ENCODE data around the gene FADS1. TPM values are rescaled to one million over a fixed set of nuclear protein-coding genes. Genes with fewer than 3 reads are reported as not detected.

Gene FADS1
- total RNA-seq, 1 experiment from 2014 or later, result 105 TPM

- POLR2A ChIA-PET, result no interaction called here
- TF ChIP-seq GABPB1 (CRISPR knock-in tag; IDR thresholded peaks at IDR 0.05), result no peak
- no peak for TF ChIP-seq JUN (CRISPR knock-in tag; IDR thresholded peaks at IDR 0.05)
- TF ChIP-seq ZNF219 (CRISPR knock-in tag; IDR thresholded peaks at IDR 0.05; ENCODE audit: borderline replicate concordance), result no peak
- TF ChIP-seq, protein P1, sequence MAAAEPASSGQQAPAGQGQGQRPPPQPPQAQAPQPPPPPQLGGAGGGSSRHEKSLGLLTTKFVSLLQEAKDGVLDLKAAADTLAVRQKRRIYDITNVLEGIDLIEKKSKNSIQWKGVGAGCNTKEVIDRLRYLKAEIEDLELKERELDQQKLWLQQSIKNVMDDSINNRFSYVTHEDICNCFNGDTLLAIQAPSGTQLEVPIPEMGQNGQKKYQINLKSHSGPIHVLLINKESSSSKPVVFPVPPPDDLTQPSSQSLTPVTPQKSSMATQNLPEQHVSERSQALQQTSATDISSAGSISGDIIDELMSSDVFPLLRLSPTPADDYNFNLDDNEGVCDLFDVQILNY (CRISPR knock-in tag; IDR thresholded peaks at IDR 0.05), result no peak
- TF ChIP-seq NFATC4 (CRISPR knock-in tag; IDR thresholded peaks at IDR 0.05), result no peak
- Mint-ChIP-seq H3K27me3 (ENCODE audit: low read depth) (no peaks in the 10 kb centered on the region), H3K27ac (no peak overlapping the region), H3K4me3 (no peak overlapping the region), H3K9me3 (no peaks in the 10 kb centered on the region), H3K36me3 (peaks cover 54% of the 10 kb centered on the region), H3K4me1 (peaks cover 4% of the 10 kb centered on the region; the same call in 1 of the 2 replicates)
- no peak for ATAC-seq
- no peak for DNase-seq (ENCODE audit: low spot score)
- CTCF ChIA-PET, result interaction anchor here (1.0 to 1.2 kb wide), 2 partner anchors 66 to 218 kb away, joined by 3 to 4 read pairs; no protein-coding TSS in a partner anchor
Observed at GRCh38 chr11:61863548-61864081, 46.8 kb upstream of the FADS1 start.

GRCh38 chr11:61862714-61863547 is 46.1 kb upstream of the FADS1 start:
- no peak for ATAC-seq
- H3K4me1 Mint-ChIP-seq, result peaks cover 4% of the 10 kb centered on the region; the same call in 1 of the 2 replicates
- H3K36me3 Mint-ChIP-seq, result peaks cover 61% of the 10 kb centered on the region
- no peaks in the 10 kb centered on the region for H3K9me3 Mint-ChIP-seq
- CTCF ChIA-PET, result interaction anchor here (1.0 to 1.2 kb wide), 2 partner anchors 66 to 219 kb away, joined by 3 to 4 read pairs; no protein-coding TSS in a partner anchor
- no peak overlapping the region for H3K4me3 Mint-ChIP-seq
- POLR2A ChIA-PET, result no interaction called here
- DNase-seq (ENCODE audit: low spot score), result no peak
- H3K27me3 Mint-ChIP-seq (ENCODE audit: low read depth), result no peaks in the 10 kb centered on the region
- H3K27ac Mint-ChIP-seq, result no peak overlapping the region
- TF ChIP-seq ZNF138 (CRISPR knock-in tag; conservative IDR thresholded peaks at IDR 0.05) (no peak), ZNF425 (CRISPR knock-in tag; conservative IDR thresholded peaks at IDR 0.05) (no peak), FOXP1 (CRISPR knock-in tag; IDR thresholded peaks at IDR 0.05; ENCODE audit: borderline replicate concordance) (no peak), PRRX2 (CRISPR knock-in tag; IDR thresholded peaks at IDR 0.05) (no peak), ZNF396 (CRISPR knock-in tag; IDR thresholded peaks at IDR 0.05; ENCODE audit: borderline replicate concordance) (no peak), MXD4 (CRISPR knock-in tag; IDR thresholded peaks at IDR 0.05; ENCODE audit: borderline replicate concordance) (no peak), GRHL2 (CRISPR knock-in tag; IDR thresholded peaks at IDR 0.05; ENCODE audit: insufficient replicate concordance, severe bottlenecking) (no peak), ZBTB21 (CRISPR knock-in tag; IDR thresholded peaks at IDR 0.05; ENCODE audit: borderline replicate concordance) (no peak), JAZF1 (CRISPR knock-in tag; IDR thresholded peaks at IDR 0.05) (no peak), SMAD4 (CRISPR knock-in tag; IDR thresholded peaks at IDR 0.05) (no peak), PRDM15 (CRISPR knock-in tag; IDR thresholded peaks at IDR 0.05) (no peak), ELF4 (CRISPR knock-in tag; IDR thresholded peaks at IDR 0.05; ENCODE audit: low read depth) (no peak), OVOL2 (CRISPR knock-in tag; IDR thresholded peaks at IDR 0.05; ENCODE audit: borderline replicate concordance) (no peak), ZBTB43 (CRISPR knock-in tag; IDR thresholded peaks at IDR 0.05) (no peak), ZNF416 (CRISPR knock-in tag; IDR thresholded peaks at IDR 0.05) (no peak)
- TF ChIP-seq, protein P2, sequence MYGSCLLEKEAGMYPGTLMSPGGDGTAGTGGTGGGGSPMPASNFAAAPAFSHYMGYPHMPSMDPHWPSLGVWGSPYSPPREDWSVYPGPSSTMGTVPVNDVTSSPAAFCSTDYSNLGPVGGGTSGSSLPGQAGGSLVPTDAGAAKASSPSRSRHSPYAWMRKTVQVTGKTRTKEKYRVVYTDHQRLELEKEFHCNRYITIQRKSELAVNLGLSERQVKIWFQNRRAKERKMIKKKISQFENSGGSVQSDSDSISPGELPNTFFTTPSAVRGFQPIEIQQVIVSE (CRISPR knock-in tag; IDR thresholded peaks at IDR 0.05; ENCODE audit: borderline replicate concordance), result no peak
